Measurements from ENCODE around the gene FOCAD.

Gene FOCAD

DNA sequence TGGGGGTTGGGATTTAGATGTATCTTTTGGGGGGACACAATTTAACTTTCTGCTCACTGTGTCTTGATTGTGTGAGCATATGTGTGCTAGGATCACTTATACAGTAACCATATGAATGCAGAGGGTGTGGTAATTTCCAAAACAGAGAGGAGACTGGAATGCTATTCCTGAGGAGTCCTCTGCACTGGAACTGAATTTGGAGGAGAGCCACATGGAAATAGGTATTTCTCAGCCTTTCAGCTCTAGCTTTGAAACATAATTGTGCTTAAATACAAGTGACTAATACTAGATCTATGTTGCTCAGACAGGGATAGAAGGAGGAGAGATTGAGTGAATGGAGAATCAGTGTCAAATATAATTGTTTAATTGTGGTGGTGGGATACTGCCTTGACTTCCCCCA, 45.5 kb downstream of the FOCAD start:
- H3K4me2 ChIP-seq (ENCODE audit: low read length) = no peak overlapping the region
- no peaks in the 10 kb centered on the region for H3K27me3 ChIP-seq (ENCODE audit: control insufficient read depth, low read length)
- H3K27ac ChIP-seq (ENCODE audit: low read depth, low read length) = no peak overlapping the region
- no peaks in the 10 kb centered on the region for H4K20me1 ChIP-seq (ENCODE audit: control insufficient read depth, insufficient read depth, low read depth, low read length)
- no peaks in the 10 kb centered on the region for H3K9me2 ChIP-seq (replicated peaks; ENCODE audit: control insufficient read depth, low read length)
- H3K9me3 ChIP-seq (ENCODE audit: control insufficient read depth, insufficient read depth, low read length) = no peaks in the 10 kb centered on the region
- TF ChIP-seq, protein P1, sequence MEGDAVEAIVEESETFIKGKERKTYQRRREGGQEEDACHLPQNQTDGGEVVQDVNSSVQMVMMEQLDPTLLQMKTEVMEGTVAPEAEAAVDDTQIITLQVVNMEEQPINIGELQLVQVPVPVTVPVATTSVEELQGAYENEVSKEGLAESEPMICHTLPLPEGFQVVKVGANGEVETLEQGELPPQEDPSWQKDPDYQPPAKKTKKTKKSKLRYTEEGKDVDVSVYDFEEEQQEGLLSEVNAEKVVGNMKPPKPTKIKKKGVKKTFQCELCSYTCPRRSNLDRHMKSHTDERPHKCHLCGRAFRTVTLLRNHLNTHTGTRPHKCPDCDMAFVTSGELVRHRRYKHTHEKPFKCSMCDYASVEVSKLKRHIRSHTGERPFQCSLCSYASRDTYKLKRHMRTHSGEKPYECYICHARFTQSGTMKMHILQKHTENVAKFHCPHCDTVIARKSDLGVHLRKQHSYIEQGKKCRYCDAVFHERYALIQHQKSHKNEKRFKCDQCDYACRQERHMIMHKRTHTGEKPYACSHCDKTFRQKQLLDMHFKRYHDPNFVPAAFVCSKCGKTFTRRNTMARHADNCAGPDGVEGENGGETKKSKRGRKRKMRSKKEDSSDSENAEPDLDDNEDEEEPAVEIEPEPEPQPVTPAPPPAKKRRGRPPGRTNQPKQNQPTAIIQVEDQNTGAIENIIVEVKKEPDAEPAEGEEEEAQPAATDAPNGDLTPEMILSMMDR (IDR thresholded peaks at IDR 0.05; ENCODE audit: low read depth, low read length, poor library complexity, severe bottlenecking) = no peak
- TF ChIP-seq EZH2phosphoT487 (IDR thresholded peaks at IDR 0.05; ENCODE audit: borderline replicate concordance, low read length) = no peak
- no peaks in the 10 kb centered on the region for H3F3A ChIP-seq (ENCODE audit: control insufficient read depth, insufficient read depth)
- H3K79me2 ChIP-seq (ENCODE audit: control insufficient read depth, low read length) = no peaks in the 10 kb centered on the region
- H3K4me1 ChIP-seq (ENCODE audit: control insufficient read depth, low read length) = no peaks in the 10 kb centered on the region
- no peaks in the 10 kb centered on the region for H3K36me3 ChIP-seq (ENCODE audit: control insufficient read depth, low read length)
- H3K4me3 ChIP-seq (ENCODE audit: low read length) = no peak overlapping the region

DNA sequence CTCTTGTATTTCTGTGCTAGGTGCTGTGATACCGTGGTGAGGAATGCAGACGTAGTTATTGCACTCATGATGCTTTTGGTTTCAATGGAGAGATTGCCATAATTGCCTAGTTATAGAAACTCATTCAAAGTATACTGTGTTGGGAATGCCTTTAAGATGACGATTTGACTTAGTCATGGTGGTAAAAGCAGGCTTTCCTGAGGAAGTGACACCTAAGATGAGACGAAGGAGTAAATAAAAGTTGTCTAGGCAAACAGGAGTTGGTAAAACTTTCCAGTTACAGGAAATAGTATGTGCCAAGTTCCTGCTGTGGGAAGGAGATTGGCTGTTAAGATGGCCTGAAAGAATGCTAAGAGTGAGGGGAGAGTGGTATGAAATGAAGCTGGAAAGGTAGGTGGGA, 48.1 kb downstream of the FOCAD start:
- H3K36me3 ChIP-seq (ENCODE audit: control insufficient read depth, low read length) = no peaks in the 10 kb centered on the region
- no peaks in the 10 kb centered on the region for H3K79me2 ChIP-seq (ENCODE audit: control insufficient read depth, low read length)
- H3K9me2 ChIP-seq (replicated peaks; ENCODE audit: control insufficient read depth, low read length) = no peaks in the 10 kb centered on the region
- H3K27me3 ChIP-seq (ENCODE audit: control insufficient read depth, low read length) = no peaks in the 10 kb centered on the region
- no peak overlapping the region for H3K27ac ChIP-seq (ENCODE audit: low read depth, low read length)
- H3K9me3 ChIP-seq (ENCODE audit: control insufficient read depth, insufficient read depth, low read length) = no peaks in the 10 kb centered on the region
- no peaks in the 10 kb centered on the region for H3K4me1 ChIP-seq (ENCODE audit: control insufficient read depth, low read length)
- H3K4me2 ChIP-seq (ENCODE audit: low read length) = no peak overlapping the region
- H3K4me3 ChIP-seq (ENCODE audit: low read length) = no peak overlapping the region
- TF ChIP-seq, protein P1 (IDR thresholded peaks at IDR 0.05; ENCODE audit: low read depth, low read length, poor library complexity, severe bottlenecking) = no peak
- TF ChIP-seq EZH2phosphoT487 (IDR thresholded peaks at IDR 0.05; ENCODE audit: borderline replicate concordance, low read length) = no peak
- no peaks in the 10 kb centered on the region for H4K20me1 ChIP-seq (ENCODE audit: control insufficient read depth, insufficient read depth, low read depth, low read length)
- H3F3A ChIP-seq (ENCODE audit: control insufficient read depth, insufficient read depth) = no peaks in the 10 kb centered on the region

DNA sequence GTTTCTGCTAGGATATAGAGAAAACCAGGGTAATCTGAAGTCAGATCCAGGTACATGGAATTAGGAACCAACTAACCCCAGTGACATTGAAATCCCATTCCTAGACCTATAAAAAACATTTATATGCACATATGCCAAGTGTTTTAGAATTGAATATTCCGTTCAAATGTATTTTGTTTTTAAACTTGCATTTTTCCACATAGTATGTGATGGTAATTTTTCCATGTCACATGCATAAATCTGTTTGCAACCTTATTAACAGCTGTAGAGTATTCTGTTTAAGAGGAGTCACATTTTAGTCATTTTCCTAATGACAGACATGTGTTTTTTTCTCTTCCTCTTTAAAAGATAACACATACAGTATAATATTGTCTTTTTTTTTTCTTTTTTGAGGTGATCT, 50.2 kb downstream of the FOCAD start:
- Histone ChIP-seq H3K79me2 (ENCODE audit: control insufficient read depth, low read length) (no peaks in the 10 kb centered on the region), H3K27me3 (ENCODE audit: control insufficient read depth, low read length) (no peaks in the 10 kb centered on the region), H3K9me3 (ENCODE audit: control insufficient read depth, insufficient read depth, low read length) (no peaks in the 10 kb centered on the region), H4K20me1 (ENCODE audit: control insufficient read depth, insufficient read depth, low read depth, low read length) (no peaks in the 10 kb centered on the region), H3K27ac (ENCODE audit: low read depth, low read length) (no peak overlapping the region), H3K4me1 (ENCODE audit: control insufficient read depth, low read length) (no peaks in the 10 kb centered on the region), H3K4me2 (ENCODE audit: low read length) (no peak overlapping the region), H3K36me3 (ENCODE audit: control insufficient read depth, low read length) (no peaks in the 10 kb centered on the region), H3F3A (ENCODE audit: control insufficient read depth, insufficient read depth) (no peaks in the 10 kb centered on the region), H3K4me3 (ENCODE audit: low read length) (no peak overlapping the region), H3K9me2 (replicated peaks; ENCODE audit: control insufficient read depth, low read length) (no peaks in the 10 kb centered on the region)
- TF ChIP-seq, protein P1 (IDR thresholded peaks at IDR 0.05; ENCODE audit: low read depth, low read length, poor library complexity, severe bottlenecking) = no peak
- TF ChIP-seq EZH2phosphoT487 (IDR thresholded peaks at IDR 0.05; ENCODE audit: borderline replicate concordance, low read length) = no peak

DNA sequence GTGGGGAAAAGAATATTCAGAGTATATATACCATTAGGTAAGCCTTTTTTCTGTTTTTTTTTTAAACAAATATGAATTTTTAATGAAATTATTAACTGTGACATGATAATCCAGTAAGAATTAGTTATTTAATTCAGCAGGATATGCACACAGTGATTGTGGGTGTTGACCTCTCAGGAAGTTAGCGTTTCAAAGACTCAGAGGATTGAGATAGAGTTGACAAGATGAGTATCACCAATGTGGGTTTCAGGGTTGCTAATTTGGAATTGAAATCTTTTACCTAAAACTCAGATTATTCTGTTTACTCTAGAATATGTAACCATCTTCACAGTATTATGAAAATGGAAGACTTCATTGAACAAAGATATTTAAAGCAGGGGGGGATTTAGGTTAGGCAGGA, 56.2 kb downstream of the FOCAD start:
- Histone ChIP-seq H4K20me1 (ENCODE audit: control insufficient read depth, insufficient read depth, low read depth, low read length) (no peaks in the 10 kb centered on the region), H3K9me2 (replicated peaks; ENCODE audit: control insufficient read depth, low read length) (no peaks in the 10 kb centered on the region), H3K79me2 (ENCODE audit: control insufficient read depth, low read length) (no peaks in the 10 kb centered on the region), H3K36me3 (ENCODE audit: control insufficient read depth, low read length) (no peaks in the 10 kb centered on the region), H3K9me3 (ENCODE audit: control insufficient read depth, insufficient read depth, low read length) (no peaks in the 10 kb centered on the region), H3K27me3 (ENCODE audit: control insufficient read depth, low read length) (no peaks in the 10 kb centered on the region), H3K4me3 (ENCODE audit: low read length) (no peak overlapping the region), H3K4me1 (ENCODE audit: control insufficient read depth, low read length) (no peaks in the 10 kb centered on the region), H3K27ac (ENCODE audit: low read depth, low read length) (no peak overlapping the region), H3F3A (ENCODE audit: control insufficient read depth, insufficient read depth) (no peaks in the 10 kb centered on the region), H3K4me2 (ENCODE audit: low read length) (no peak overlapping the region)
- TF ChIP-seq EZH2phosphoT487 (IDR thresholded peaks at IDR 0.05; ENCODE audit: borderline replicate concordance, low read length) = no peak
- TF ChIP-seq, protein P1 (IDR thresholded peaks at IDR 0.05; ENCODE audit: low read depth, low read length, poor library complexity, severe bottlenecking) = no peak

All from DOHH2 (cell line).